ENCODE data around the gene TRERF1.
"Not testable (repeated sequence)": the region's sequence is repeated elsewhere in the genome, so short reads cannot be mapped to it uniquely, and the experiment has no call there.

TRERF1 gene

DNA sequence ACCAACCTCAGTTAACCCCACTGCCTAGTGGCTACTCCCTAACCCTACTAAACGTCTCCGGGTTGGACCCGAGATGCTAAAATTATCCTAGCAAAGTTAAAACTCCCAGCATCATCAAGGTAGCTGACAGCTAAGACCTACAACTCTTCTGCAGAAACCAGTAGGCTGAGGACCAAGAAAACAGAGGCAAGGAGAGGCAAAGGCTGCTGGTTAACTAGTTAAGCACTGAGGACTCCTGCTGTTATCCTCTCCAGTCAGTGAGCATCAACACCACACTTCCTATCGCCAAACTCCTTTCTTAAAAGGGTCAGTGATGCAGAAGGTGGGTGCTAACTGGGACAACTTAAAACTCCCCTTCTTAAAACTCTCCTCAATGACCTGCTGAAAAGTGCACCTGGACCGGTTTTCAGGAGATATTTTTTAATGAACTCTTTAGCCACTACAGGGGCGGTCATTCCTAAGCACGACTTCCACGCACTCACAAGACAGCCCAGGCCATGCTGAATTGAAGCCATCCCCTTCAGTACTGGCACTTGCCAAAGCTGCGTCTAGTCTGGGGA, 1.7 kb downstream of the TRERF1 start:
- DNase-seq: peak in 1 of 51 donors; percentile 35

DNA sequence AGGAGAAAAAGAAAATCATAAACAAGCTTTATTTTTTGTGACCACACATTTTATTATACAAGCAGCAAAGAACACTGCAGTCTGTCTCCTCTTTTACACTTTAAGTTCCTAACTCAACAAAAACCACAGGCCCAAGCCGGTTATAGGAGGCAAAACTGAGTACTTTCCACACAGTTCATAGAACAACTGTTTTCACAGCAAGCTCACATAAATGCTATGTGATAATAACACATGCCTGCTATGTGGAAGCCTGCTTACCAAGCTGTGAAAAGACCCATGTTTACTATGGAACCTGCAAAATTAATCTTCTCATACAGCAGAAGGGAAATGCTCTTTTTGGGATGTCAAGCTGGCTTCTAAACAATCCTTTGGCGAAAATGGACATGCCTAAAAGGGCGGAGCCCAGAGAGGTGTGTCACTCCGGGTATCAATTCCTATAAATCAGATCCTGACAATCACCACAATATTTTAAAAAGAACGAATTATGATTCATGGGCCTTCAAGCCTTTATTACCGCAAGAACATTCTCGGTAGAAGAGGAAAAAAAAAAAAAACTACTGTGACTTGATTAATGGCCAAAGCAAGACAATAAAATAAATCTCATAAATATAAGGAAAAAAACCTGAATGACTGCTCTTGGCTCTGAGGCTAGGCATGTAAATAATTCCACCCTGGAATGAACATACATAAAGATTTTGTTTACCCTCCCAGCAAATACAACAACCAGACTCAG, 2.6 kb downstream of the TRERF1 start:
- DNase-seq: no peak

DNA sequence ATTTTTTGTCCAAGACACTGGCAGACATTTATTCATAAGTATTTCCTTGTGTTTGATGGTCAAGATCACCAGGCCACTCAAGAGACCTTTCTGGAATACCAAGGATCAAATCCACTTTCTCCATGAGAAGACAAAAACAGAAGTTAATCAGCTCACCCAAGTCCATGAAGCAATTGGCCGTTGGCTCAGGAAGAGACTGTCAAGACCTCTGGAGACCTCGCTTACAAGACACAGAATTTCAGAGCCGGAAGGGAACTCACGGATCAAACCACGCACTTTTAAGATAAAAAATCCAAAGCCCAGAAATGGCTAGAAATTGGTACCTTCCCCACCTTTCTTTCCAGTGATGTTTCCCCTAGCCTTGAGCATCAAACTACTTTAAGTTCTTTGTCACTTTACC, 3.3 kb downstream of the TRERF1 start:
- no peak for DNase-seq

DNA sequence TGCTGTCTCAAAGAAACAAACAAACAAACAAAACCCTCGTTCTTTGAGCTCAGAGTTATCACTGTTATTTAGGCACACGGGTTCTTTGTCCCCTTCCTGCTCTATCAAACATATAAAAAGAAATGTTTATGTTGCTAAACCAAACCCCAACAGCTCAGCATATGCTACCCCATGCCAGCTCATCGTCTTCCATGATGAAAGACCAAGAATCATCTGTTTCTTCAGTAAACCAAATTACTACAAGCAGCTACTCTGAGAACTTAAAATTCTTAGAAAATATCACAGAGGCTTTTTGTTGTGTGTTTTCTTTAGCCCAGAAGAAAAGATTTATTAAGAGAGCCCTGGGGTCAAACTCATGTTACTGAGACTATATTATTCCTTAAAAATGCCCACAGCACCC, 4.7 kb downstream of the TRERF1 start:
- DNase-seq: no peak

DNA sequence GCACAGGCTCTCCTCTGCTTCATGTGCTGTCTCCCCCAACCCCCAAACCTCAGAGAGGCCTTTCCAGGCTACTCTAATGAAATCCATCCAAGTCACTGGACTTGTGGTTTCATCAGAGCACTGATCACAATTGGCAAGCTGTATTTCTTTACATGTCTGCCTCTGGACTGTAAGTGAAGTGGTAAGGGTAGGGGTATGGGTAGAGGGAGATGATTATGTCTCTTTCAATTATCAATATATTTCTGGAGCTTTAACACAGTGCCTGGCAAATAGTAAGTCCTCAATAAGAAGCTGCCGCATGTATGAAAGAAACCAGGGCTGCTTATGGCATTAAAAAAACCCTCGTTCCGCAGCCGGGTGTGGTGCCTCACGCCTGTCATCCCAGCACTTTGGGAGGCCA, 5.4 kb downstream of the TRERF1 start:
- no peak for DNase-seq

DNA sequence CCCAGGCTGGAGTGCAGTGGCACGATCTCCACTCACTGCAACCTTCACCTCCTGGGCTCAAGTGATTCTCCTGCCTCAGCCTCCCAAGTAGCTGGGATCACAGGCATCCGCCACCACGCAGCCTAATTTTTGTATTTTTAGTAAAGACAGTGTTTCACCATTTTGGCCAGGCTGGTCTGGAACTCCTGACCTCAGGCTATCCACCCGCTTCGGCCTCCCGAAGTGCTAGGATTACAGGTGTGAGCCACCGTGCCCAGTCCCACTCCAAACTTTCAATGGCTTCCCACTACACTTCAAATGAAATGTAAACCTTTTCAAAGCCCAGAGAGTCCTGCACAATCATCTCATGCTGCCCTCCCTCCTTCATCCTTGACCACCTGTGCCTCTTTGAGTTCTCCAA, 5.8 kb downstream of the TRERF1 start:
- DNase-seq: not testable (repeated sequence)

DNA sequence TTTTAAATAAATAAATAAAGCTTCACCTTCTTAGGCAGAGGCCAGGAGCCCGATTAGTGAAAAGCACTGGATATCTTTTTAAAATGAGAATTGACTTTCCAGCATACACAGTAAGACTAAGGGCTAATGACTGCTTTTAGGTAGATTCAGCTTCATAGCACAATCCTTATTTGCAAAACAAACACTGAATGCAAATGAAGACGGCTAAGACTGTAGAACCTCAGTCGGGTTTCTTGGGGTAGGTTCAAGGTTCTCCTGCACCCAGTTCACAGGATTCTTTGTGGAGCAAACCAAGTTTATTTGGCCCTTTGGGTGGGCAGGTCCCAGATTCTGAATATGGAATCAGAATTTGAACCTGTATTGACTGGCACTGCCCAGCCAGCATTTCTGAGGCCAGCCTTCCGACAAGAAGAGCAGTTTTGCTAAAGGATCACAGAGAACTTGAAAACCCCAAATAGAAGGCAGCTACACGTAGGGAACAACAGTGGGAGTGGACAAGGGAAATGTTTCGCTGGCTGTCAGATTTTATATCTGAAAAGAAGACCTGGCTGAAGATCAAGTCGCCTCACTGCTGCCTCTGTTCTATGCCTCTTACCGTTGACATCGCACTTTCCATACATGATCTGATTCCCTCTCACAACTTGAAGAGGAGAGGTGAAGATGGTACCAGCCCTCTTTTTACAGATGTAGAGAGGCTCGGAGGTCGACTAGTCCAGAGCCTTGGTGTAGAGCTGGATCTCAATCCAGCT, 8.2 kb downstream of the TRERF1 start:
- no peak for DNase-seq

DNA sequence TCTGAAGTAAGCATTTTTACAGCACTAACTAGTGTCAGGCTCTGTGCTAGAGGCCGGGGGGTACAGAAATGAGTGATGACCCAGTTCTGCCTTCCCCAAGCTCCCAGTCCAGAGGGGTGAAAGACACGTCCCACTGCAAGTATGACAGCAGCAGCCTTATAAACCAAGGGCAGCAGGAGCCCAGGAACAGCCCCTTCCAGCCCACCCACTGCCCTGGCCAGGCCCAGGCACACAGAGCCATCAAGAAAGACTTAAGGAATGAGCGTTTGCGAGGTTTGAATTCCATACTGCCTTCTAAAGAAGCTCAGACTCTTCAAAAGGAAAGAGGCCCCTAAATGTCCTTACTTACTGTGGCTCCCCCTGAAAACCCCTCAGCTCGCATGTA, 10.0 kb downstream of the TRERF1 start:
- DNase-seq: peak in 1 of 51 donors; percentile 22

DNA sequence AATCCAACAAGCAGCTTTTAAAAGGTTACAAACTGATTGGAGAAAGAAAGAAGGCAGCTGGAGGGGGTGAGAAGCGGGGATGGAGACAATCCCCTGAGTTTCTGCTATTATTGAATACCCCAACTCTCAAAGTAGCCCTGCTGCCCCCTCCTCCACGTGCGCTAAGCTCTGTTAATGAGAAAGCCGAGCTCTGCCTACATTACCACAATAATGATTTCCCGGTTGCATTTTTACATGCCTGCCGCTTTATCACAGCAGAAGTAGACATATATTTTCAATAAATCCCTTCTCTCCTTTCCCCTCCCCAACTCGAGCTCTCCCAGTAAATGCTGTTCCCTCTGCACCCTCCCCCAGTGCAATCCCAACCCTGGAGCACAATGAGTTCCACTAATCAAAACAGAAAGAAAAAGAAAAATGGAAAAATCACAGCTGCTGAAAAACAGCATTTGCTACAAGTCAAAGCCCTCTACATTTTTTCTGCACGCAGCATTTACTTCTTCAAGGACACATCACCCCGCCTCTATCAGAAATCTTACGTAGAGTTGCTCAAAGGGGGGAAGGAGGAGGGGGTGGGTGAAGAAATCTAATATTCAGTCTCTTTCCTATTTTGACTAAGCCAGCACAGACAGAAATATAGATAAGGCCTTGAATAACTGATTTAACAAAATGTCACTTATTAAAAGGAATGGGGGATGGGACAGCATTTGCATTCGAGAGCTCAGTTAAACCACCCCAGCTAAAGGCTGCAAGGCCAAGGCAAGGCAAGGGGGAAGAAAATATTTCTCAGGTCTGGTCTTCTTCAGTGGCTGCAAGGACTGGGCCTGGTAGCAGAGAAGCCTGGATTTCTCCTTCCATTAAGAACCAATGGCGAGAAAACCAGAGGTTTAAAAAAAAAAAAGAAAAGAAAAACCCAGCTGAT, 10.7 kb downstream of the TRERF1 start:
- peak in 2 of 51 donors; percentile 4 to 44 for DNase-seq

DNA sequence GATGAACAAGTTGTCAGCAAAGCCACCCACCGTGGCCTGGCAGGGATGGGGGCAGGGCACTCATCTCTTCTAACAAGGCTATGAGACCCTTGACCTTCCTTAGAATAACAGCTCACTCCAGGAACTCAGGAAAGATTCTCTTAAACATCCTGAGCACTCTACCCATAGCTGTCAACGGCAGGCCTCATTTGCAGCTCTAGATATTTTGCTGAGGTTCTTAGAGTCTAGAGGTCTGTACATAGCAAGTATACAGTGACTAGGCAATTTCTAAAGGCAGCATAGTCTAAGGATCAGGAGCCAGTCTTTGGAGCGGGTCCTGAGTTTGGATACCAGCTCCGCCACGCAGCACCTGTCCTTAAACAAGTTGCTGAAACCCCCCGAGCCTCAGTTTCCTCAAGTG, 11.7 kb downstream of the TRERF1 start:
- DNase-seq: peak in 1 of 51 donors; percentile 9

DNA sequence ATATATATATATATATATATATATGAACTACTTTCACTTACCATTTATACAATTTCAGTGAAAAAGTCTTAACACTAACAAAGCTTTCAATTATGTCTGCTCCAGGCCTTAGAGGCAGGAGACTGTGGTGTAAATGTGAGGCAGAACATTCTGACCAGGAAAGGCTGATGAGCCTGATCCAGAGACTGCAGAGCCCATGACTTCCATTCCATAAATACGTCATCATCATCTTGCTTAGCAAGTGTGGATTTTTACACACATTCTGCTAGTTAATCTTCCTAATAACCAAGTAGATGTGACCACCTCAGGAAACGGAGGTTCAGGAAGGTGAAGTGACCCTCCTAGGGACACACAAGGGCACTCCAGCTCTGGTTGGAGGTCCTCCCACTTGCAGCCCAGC, 14.9 kb downstream of the TRERF1 start:
- no peak for DNase-seq

DNA sequence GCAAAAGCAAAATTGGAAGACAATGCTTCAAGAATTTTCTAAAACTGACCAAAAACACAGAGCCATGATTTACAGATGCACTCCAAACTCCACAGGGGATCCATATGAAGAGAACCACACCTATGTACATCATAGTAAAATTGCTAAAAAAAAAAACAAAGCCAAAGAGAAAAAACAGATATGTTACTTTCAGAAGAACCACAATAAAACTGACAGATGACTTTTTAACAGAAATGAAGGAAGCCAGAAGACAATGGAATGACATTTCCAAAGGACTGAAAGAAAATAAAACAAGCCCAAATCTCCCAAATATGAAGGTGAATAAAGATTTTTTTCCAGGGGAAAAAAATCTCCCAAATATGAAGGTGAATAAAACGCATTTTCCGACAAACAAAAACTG, 17.5 kb downstream of the TRERF1 start:
- DNase-seq: no peak

DNA sequence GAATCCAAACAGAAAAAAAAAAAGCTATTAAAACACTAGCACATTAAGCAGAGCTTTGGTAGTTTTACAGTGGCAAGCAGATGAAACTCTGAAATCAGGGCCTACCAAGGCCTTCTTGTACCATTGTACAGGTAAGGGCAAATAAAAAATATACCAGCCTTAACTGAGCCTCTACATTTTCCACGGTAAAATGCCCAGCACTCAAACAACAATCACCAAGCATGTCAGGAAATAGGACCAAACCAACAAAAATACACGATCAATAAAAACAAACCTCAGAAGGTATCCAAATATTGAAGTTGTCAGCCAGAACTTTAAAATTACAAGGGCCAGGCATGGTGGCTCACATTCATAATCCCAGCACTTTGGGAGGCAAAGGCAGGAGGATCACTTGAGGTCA, 18.3 kb downstream of the TRERF1 start:
- DNase-seq: no peak

DNA sequence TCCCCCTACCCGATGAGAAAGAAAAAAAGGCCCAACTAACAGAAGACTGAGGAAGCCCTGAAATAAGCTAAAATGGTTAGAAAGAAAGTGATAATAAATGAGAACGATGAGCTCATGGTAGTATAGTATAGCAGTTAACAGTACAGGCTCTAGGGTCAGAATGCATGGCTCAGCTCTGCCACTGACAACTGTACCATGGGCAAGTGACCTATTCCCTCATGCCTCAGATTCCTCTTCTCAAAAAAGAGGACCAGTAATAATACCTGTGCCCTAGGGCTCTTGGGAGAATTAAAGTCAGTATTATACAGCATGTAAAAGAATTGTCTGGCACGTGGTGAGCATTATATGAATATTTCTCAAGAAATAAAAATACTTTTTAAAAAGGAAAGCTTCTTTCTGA, 19.8 kb downstream of the TRERF1 start:
- no peak for DNase-seq

DNA sequence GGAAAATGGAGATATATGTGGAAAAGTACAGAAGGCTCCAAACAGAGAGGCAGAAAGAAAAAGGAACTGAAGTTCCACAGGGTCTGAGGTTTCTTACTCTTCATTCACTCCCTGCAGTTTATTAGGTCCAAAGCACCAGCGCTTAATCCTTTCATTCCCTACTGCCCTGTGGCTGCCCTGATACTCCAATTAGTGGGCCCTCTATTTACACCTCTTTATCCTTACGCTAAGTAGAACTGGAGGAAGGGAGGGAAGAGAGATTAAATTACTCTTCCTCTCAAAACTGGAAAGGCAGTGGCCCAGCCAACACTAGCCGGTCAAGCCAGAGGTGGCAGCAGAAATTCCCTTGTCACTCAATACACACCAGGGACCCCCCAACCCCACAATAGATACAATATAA, 20.4 kb downstream of the TRERF1 start:
- DNase-seq: no peak

DNA sequence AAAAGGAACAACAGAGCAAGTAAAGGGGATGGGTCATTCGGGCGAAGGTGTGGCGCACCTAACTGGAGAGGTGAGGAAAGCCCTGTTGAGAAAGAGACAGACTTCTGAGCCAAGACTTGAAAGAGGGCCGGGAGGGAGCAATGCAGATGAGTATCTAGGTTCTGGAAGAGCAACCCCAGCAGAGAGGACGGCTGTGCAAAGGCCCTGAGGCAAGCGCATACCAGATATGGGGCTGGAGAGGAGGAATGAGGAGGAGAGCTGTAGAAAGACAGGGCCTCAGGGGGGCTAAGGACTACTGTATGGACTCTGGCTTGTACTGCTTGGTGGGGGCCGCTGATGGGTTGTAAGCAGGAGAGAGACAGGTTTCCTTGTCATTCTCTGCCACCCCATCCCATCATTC, 21.9 kb downstream of the TRERF1 start:
- no peak for DNase-seq

DNA sequence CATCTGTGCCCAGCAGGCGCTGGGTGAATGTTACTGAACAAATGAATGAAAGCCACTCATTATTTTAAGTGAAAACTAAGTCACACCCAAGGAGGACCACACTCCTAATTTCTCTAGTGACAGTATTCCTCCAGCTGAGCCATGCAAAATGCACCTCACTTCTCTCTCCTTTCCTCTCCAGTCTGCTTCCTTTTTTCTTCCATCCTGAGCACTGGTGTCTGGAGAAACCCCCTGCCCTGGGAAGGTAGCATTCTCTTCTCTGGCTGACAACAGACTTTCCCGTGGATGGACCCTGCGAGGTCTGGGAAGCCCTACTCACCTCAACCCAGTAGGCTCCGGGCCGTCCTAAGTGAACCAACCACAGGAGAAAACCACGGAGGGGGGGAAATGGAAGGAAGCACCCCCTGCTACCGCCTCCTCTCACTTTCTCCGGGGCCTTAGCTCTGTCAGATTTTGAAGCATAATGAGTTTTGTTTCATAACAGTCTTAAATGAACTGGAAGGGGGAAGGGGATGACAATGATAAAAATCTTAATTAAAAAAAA, 22.6 kb downstream of the TRERF1 start:
- DNase-seq: no peak

DNA sequence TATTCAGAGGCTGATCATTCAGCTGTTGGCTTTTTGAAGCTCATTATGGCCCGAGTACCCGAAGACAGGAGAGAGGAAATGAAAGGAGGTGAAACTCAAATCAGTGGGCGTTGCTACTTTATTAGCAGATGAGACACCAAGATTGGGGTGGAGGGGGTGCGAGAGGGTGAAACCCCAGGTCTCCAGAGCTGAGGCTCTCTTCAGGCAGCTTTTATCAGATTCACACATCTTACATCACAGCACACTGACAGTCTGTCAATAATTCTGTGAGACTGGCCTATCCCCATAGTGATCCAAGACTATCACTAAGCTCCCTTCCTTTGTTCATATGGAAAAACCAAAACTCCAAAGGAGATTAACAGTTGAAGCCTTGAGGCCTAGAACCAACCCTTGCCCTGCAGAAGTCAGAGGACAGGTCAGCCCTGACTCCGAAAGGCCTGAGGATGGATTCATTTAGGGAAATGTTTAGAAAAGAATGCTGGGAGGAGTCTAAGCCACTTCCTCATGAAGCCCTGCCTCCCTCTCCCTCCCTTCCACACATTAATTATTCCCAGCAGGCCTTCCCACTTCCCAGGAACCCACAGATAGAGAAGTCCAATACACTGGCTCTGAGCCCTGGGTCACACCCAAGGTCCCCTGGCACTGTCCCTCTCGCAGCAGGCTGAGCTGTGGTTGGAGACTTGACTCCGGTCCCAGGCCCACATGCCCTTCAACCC, 23.2 kb downstream of the TRERF1 start:
- peak in 2 of 51 donors; percentile 12 for DNase-seq

DNA sequence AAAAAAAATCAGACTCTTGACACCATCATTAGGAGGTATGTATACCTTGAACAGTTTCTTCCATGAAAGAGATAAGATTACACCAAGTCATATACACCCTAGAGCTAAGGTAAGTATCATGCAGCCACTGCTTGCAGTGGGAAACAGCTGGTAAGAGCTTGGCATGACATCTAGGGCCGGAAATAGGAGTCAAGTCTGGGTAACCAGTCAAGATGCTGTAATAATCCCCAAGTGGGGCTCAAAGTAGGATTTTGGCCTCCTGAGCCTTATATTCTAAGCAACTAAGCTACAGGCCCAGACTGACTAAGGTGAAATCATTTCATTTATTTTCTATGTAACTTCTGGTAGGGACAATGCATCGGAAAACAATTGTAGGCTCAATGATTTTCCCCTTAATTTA, 23.9 kb downstream of the TRERF1 start:
- no peak for DNase-seq

DNA sequence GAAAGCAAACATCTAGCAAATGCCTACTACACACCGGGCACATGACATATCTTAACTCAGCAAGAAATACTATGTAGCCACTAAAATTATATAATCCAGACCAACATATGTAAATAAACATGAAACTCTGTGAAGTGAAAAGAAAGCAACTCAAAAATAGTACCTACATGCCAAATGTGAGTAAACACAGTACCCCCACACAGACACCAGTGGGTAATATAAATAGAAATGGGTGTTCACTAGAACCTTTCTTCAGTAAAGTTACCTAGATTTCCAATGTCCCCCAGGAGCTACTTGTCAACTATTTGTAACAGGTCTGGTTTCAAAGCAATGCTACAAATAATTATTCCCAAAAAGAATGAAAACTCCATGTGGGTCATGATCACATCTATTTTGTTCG, 25.5 kb downstream of the TRERF1 start:
- DNase-seq: no peak

All from hypothalamus (tissue), 51 donors.